ENCODE data around the gene CBFB.

- no peak for TF ChIP-seq CTCF (IDR thresholded peaks at IDR 0.05 in 4 of 5, conservative IDR thresholded peaks at IDR 0.05 in 1 of 5)
- TF ChIP-seq POLR2A (IDR thresholded peaks at IDR 0.05) = no peak
These were observed 117.8 kb downstream of the CBFB start for GRCh38 chr16:67146523-67147357.
